ENCODE measurements around the gene PRKCE.
"Not testable (repeated sequence)": the region's sequence is repeated elsewhere in the genome, so short reads cannot be mapped to it uniquely, and the experiment has no call there.

Gene PRKCE

GRCh38 chr2:45915523-45915922, 264.0 kb downstream of the PRKCE start:
- no peak for TF ChIP-seq CTCF (conservative IDR thresholded peaks at IDR 0.05; ENCODE audit: low read depth, low read length)
- H3K4me3 ChIP-seq (ENCODE audit: low read length): no peak overlapping the region
- DNase-seq (ENCODE audit: low read depth): no peak

- not testable (repeated sequence) for H3K4me3 ChIP-seq (ENCODE audit: low read length); DNase-seq (ENCODE audit: low read depth)
Observed at GRCh38 chr2:45917561-45918176, 266.2 kb downstream of the PRKCE start.

- TF ChIP-seq CTCF (conservative IDR thresholded peaks at IDR 0.05; ENCODE audit: low read depth, low read length): no peak
- H3K4me3 ChIP-seq (ENCODE audit: low read length): no peak overlapping the region
- DNase-seq (ENCODE audit: low read depth): no peak
Observed at GRCh38 chr2:45918463-45919159, 267.1 kb downstream of the PRKCE start.

GRCh38 chr2:45919160-45919650, 267.7 kb downstream of the PRKCE start:
- DNase-seq (ENCODE audit: low read depth): no peak
- H3K4me3 ChIP-seq (ENCODE audit: low read length): no peak overlapping the region
- TF ChIP-seq CTCF (conservative IDR thresholded peaks at IDR 0.05; ENCODE audit: low read depth, low read length): no peak

- TF ChIP-seq CTCF (conservative IDR thresholded peaks at IDR 0.05; ENCODE audit: low read depth, low read length): no peak
- no peak overlapping the region for H3K4me3 ChIP-seq (ENCODE audit: low read length)
- no peak for DNase-seq (ENCODE audit: low read depth)
Observed at GRCh38 chr2:45919711-45920111, 268.2 kb downstream of the PRKCE start.

- no peak for TF ChIP-seq CTCF (conservative IDR thresholded peaks at IDR 0.05; ENCODE audit: low read depth, low read length)
- H3K4me3 ChIP-seq (ENCODE audit: low read length): no peak overlapping the region
- DNase-seq (ENCODE audit: low read depth): no peak
Observed at GRCh38 chr2:45921921-45922320, 270.4 kb downstream of the PRKCE start.

GRCh38 chr2:45922577-45922988, 271.1 kb downstream of the PRKCE start:
- peak; percentile 53 for DNase-seq (ENCODE audit: low read depth)
- H3K4me3 ChIP-seq (ENCODE audit: low read length): no peak overlapping the region
- no peak for TF ChIP-seq CTCF (conservative IDR thresholded peaks at IDR 0.05; ENCODE audit: low read depth, low read length)
